Ovary (tissue), 9 donors: ENCODE measurements around the gene PTN. TPM values are rescaled to one million over a fixed set of nuclear protein-coding genes. Genes with fewer than 3 reads are reported as not detected.
"Not testable (repeated sequence)": the region's sequence is repeated elsewhere in the genome, so short reads cannot be mapped to it uniquely, and the experiment has no call there.

Source experiments
- DNase-seq, 5 donors: peaks; one replicate each; pipeline ENCODE4 v3.0.0-alpha.2; 2019 to 2020
- H3K27ac ChIP-seq, 2 donors: fragments of 200-600 bp; one replicate each; pipeline versions ENCODE4 v1.5.1 to v1.8.0; 2019 to 2022
- H3K27me3 ChIP-seq: fragments of 200-600 bp; one replicate; pipeline ENCODE4 v1.8.0; 2022
- H3K36me3 ChIP-seq: fragments of 200-600 bp; sonication (generic); one replicate; pipeline ENCODE4 v1.5.1; 2019
- H3K4me1 ChIP-seq: one replicate; pipeline ENCODE4 v1.8.1; 2013; ENCODE audit warnings: mild to moderate bottlenecking, moderate library complexity; ENCODE audit not compliant: insufficient read depth
- H3K4me3 ChIP-seq: fragments of 200-600 bp; sonication (generic); one replicate; pipeline ENCODE4 v1.5.1; 2017
- H3K9me3 ChIP-seq, 2 donors: fragments of 200-600 bp in 1 of 2; sonication (generic) in 1 of 2; one replicate each; pipeline versions ENCODE4 v1.5.1 to v1.8.1; 2013 to 2019; ENCODE audit warnings: mild to moderate bottlenecking in 1 of 2, moderate library complexity in 1 of 2
- CTCF ChIP-seq, 3 donors: fragments of 450-650 bp in 2 of 3; fragments of 200-600 bp in 1 of 3; IDR thresholded peaks; one replicate each; pipeline versions ENCODE4 v1.5.1 to v1.8.0; 2016 to 2022; ENCODE audit warnings: antibody characterized with exemption in 3 of 3, mild to moderate bottlenecking in 1 of 3
- EP300 ChIP-seq: sonication (generic); formaldehyde crosslinking; IDR thresholded peaks from one replicate; pipeline ENCODE4 v1.6.1; 2017; ENCODE audit warnings: antibody characterized with exemption
- POLR2A ChIP-seq: fragments of 450-650 bp; IDR thresholded peaks from one replicate; pipeline ENCODE4 v1.6.1; 2017; ENCODE audit warnings: antibody characterized with exemption, mild to moderate bottlenecking, moderate library complexity
- WGBS, 3 donors: extraction: QIAGEN DNeasy Blood & Tissue Kit in 1 of 3; methylation state at CpG; one replicate each; pipeline versions ENCODE4 v1.1.5 to v1.1.7; 2013 to 2017; 5-methylcytosine and 5-hydroxymethylcytosine counted together
- intact Hi-C, 4 donors: fragments of 100-400 bp; cut with DNase I; formaldehyde crosslinking; loops; one replicate each; pipeline versions ENCODE4 v1.11.0 to v1.15.1; 2022 to 2023
- polyA plus RNA-seq, 2 donors: library from polyadenylated mRNA; stranded (reverse); fragments of 200-250 nt in 1 of 2; fragments of 350-450 nt in 1 of 2; fragmentation: Illumina TruSeq in 1 of 2; extraction: RNeasy Lipid Tissue Mini Kit (QIAGEN cat#74804) in 1 of 2; gene quantifications; one replicate each; pipeline ENCODE4 v1.2.3, GENCODE V29; 2013 to 2014
- total RNA-seq, 7 donors: library from RNA; depleted of rRNA in 2 of 7; stranded (reverse); fragments of >200 nt in 2 of 7; fragmentation: NEBNext Ultra II Directional in 3 of 7; extraction: Animal tissue kit (Norgen Biotek cat#: 25700) in 3 of 7; gene quantifications; one replicate each; pipeline versions ENCODE4 v1.1.0 to v1.2.4, GENCODE V29; 2016 to 2023
- donor health status: DM: no; HTN: no; CAD: no; lungs with moderate emphysema.
- donor health status: DM: no; HTN: no; CAD: no.
- donor health status: Bipolar disorder and iron deficiency.
- donor health status: DM: yes; HTN: yes; CAD: no.
- donor health status: DM: no; HTN: no; CAD: no.
- donor health status: DM: yes; HTN: yes; CAD: no.

PTN gene
- total and polyA plus RNA-seq, 9 donors, result 2.1 to 20.0 (median 4.3) TPM

- intact Hi-C loops, result no loop called here
- 80 to 81% (median 81%) methylated on average over 8 of the region's 8 CpGs for WGBS, 3 donors
- H3K27ac ChIP-seq, result no peak overlapping the region
- H3K4me3 ChIP-seq, result no peak overlapping the region
- H3K27me3 ChIP-seq, result no peaks in the 10 kb centered on the region
- no peaks in the 10 kb centered on the region for H3K4me1 ChIP-seq
- H3K9me3 ChIP-seq, result no peaks in the 10 kb centered on the region
- H3K36me3 ChIP-seq, result no peaks in the 10 kb centered on the region
- DNase-seq, result no peak
- TF ChIP-seq CTCF (IDR thresholded peaks at IDR 0.05), result no peak
- no peak for TF ChIP-seq POLR2A
- no peak for TF ChIP-seq EP300
Measured at GRCh38 chr7:137243741-137244140, 99.8 kb downstream of the PTN start.

- 86 to 93% (median 92%) methylated on average over 7 of the region's 7 CpGs for WGBS, 3 donors
- Histone ChIP-seq H3K9me3 (no peaks in the 10 kb centered on the region), H3K4me1 (no peaks in the 10 kb centered on the region), H3K27ac (no peak overlapping the region), H3K4me3 (no peak overlapping the region), H3K36me3 (no peaks in the 10 kb centered on the region), H3K27me3 (no peaks in the 10 kb centered on the region)
- TF ChIP-seq EP300, result no peak
- no peak for TF ChIP-seq POLR2A
- TF ChIP-seq CTCF (IDR thresholded peaks at IDR 0.05), result no peak
- intact Hi-C loops, result no loop called here
- no peak for DNase-seq
Measured at GRCh38 chr7:137242616-137243015, 100.9 kb downstream of the PTN start.

GRCh38 chr7:137241655-137242360 is 101.7 kb downstream of the PTN start:
- Histone ChIP-seq H3K4me3 (no peak overlapping the region), H3K27ac (no peak overlapping the region), H3K27me3 (no peaks in the 10 kb centered on the region), H3K9me3 (no peaks in the 10 kb centered on the region), H3K4me1 (no peaks in the 10 kb centered on the region), H3K36me3 (no peaks in the 10 kb centered on the region)
- TF ChIP-seq EP300, result no peak
- no peak for TF ChIP-seq CTCF (IDR thresholded peaks at IDR 0.05)
- no peak for TF ChIP-seq POLR2A
- intact Hi-C loops, result no loop called here
- WGBS, 3 donors, result 64 to 73% (median 65%) methylated on average over 5 of the region's 5 CpGs
- no peak for DNase-seq

- H3K4me1 ChIP-seq, intact Hi-C loops, H3K27me3 ChIP-seq, H3K4me3 ChIP-seq, H3K9me3 ChIP-seq, DNase-seq, H3K36me3 ChIP-seq, H3K27ac ChIP-seq: not testable (repeated sequence)
- 92 to 100% (median 98%) methylated on average over 3 of the region's 3 CpGs for WGBS, 3 donors
Measured at GRCh38 chr7:137239186-137239585, 104.3 kb downstream of the PTN start.

GRCh38 chr7:137235434-137235833 is 108.1 kb downstream of the PTN start:
- TF ChIP-seq CTCF (IDR thresholded peaks at IDR 0.05) (no peak), POLR2A (no peak), EP300 (no peak)

More at GRCh38 chr7:137235434-137235833, 108.1 kb downstream of the PTN start:
- no peak for DNase-seq
- intact Hi-C loops, result no loop called here
- no peaks in the 10 kb centered on the region for H3K36me3 ChIP-seq
- no peak overlapping the region for H3K4me3 ChIP-seq
- H3K4me1 ChIP-seq, result no peaks in the 10 kb centered on the region
- H3K27ac ChIP-seq, result no peak overlapping the region
- WGBS, 3 donors, result 91 to 97% (median 93%) methylated on average over 1 of the region's 1 CpG
- H3K9me3 ChIP-seq, result no peaks in the 10 kb centered on the region
- H3K27me3 ChIP-seq, result no peaks in the 10 kb centered on the region
